GM12875 (cell line): ENCODE results near the gene SLC2A14.
"Not testable (repeated sequence)": the region's sequence is repeated elsewhere in the genome, so short reads cannot be mapped to it uniquely, and the experiment has no call there.

Source experiments
- H3K4me3 ChIP-seq: one replicate; pipeline ENCODE4 v1.5.1; 2011; ENCODE audit warnings: low read depth, low read length, control low read depth
- TF ChIP-seq, protein P1 (sequence below): IDR thresholded peaks from 2 replicates; pipeline ENCODE4 v1.5.1; 2011; ENCODE audit warnings: low read depth, mild to moderate bottlenecking, control low read depth, inconsistent platforms, low read length, moderate library complexity, borderline replicate concordance; ENCODE audit not compliant: insufficient read depth

The SLC2A14 gene

DNA sequence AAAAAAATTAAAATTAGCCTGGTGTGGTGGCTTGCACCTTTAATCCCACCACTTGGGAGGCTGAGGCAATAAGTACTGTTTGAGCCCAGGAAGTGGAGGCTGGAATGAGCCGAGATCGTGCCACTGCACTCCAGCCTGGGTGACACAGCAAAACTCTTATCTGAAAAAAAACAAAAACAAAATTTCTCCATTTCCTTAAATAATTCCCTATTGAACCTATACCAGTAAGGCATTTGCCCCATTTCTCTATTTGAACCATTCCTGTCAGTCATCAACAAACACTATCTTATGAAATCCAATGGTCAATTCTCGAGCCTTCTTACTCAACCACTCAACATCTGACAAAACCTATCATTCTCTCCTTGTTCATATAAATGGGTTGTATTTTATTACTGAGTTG, 14.7 kb downstream of the SLC2A14 start:
- no peak overlapping the region for H3K4me3 ChIP-seq
- TF ChIP-seq, protein P1, sequence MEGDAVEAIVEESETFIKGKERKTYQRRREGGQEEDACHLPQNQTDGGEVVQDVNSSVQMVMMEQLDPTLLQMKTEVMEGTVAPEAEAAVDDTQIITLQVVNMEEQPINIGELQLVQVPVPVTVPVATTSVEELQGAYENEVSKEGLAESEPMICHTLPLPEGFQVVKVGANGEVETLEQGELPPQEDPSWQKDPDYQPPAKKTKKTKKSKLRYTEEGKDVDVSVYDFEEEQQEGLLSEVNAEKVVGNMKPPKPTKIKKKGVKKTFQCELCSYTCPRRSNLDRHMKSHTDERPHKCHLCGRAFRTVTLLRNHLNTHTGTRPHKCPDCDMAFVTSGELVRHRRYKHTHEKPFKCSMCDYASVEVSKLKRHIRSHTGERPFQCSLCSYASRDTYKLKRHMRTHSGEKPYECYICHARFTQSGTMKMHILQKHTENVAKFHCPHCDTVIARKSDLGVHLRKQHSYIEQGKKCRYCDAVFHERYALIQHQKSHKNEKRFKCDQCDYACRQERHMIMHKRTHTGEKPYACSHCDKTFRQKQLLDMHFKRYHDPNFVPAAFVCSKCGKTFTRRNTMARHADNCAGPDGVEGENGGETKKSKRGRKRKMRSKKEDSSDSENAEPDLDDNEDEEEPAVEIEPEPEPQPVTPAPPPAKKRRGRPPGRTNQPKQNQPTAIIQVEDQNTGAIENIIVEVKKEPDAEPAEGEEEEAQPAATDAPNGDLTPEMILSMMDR, result no peak

DNA sequence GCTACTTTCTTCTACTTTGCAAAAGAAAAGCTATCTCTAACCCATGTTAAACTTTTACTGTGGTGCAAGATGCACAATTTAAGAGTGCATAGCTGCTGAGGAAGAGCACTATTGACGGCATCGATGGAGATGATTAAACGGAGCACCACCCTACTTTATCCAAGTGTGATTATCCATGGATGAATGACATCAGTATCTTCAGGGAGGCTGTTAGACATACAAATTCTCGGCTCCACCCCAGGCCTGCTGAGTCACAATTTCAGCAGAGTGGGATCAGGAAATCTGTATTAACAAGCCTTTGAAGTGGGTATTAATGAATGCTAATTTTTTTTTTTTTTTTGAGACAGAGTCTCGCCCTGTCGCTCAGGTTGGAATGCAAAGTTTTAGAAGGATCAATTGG, 16.2 kb downstream of the SLC2A14 start:
- TF ChIP-seq, protein P1, result no peak
- H3K4me3 ChIP-seq, result no peak overlapping the region

DNA sequence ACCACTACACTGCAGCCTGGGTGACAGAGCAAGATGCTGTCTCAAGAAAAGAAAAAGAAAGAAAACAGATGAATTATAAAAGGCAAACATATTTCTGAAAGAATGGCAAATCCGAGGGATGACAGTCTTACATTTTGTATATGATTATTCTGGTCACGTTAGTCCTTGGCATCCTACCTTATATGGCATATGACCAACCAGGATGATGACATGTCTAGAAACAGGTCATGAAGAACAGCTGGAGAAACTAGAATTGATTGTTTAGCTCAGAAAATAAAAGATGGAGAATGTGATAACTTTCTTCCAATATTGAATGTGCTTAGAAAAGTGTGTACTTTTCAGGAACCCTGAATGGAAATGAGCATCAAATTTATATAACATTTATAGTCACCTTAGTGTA, 19.2 kb downstream of the SLC2A14 start:
- TF ChIP-seq, protein P1, result no peak

DNA sequence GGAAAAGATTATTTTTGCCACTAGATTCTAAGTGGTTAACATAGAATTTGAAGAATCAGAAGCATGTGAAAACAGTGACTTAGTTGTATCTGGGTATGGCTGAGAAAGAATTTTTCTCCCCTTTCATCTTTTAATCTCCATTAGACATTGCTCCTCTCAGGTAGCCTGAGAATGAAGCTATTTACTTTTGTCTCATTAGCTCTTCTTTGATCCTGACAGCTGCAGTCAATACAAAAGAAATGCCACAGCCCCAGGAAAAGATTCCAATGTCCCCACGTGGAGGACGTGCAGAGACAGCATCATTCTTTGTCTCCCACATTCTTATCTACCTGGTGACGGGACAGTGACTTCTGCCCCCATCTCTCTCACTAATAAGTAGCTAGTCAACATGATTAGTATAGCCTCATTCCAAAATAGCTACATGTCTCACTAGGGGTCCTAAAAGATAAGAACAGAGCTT, 21.1 kb downstream of the SLC2A14 start:
- not testable (repeated sequence) for H3K4me3 ChIP-seq

More for the DNA sequence above, 19.2 kb downstream of the SLC2A14 start:
- H3K4me3 ChIP-seq, result no peak overlapping the region

DNA sequence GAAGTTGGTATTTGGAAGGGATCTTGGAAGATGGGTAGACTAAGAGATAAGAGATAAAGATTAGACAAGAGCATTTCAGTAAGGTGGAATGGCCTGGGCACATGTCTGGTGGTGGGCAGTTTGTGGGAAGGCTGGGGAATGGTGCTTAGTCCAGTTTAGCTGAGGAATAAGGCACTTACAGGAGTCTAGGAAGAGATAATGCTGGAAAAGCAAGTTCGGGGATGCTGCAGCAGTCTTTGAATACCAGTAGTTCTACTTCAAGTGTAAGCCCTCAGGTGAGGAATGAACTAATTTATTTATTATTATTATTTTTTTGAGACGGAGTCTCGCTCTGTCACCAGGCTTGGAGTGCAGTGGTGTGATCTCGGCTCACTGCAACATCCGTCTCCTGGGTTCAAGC, 22.6 kb downstream of the SLC2A14 start:
- not testable (repeated sequence) for H3K4me3 ChIP-seq

DNA sequence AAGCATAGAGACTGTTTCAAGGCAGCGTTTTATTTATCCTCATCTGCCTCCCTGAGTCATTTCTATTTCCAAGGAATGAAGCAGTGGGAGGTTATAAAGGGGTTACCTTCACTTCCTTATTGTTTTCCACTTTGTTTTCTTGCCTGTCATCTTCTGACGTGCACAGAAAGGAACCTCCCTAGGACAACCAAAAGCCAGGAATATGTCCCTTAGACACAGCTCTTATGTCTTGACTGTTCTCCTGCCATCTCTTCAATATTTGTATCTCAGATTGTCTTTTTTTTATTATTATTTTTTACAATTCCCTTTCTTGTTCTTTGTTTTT, 24.7 kb downstream of the SLC2A14 start:
- H3K4me3 ChIP-seq, result not testable (repeated sequence)

DNA sequence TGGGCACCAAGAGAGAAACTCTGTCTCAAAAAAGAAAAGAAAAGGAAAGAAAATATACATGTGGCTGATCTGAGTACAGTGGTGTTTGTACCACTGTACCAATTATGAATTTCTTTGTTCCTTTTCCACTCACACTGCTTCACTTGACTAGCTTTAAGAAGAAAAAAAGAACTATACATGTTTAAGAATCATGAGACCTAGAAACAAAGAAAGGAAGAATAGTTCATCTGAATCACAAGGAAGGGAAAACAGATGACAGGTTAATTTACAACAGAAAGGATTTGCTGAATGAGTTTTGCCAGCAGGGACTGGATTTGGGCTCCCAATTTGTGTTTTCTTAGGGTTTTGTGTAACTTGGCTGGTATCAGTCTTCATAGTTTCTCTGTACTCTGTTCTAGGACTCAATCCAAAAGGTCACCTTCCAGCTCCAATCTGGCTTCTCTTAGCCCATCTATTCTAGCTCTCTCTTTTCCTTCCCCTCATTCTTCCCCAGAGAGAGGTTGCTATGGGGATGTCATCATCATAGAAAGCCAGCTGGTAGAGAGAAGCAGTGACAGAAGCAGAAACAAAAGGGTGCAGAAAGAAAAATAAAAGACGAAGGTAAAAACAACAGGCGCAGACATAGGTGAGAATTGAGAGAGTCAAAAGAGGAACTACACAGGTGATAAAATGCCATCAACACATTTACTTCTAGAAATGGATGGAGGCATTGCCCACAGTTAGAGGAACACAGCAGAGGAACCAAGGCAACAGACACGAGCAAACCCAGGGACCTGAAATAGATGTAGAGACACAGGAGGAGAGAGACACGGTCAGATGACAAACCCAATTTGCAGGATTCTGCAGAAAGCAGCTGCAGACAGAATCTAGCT, 25.3 kb downstream of the SLC2A14 start:
- not testable (repeated sequence) for H3K4me3 ChIP-seq

DNA sequence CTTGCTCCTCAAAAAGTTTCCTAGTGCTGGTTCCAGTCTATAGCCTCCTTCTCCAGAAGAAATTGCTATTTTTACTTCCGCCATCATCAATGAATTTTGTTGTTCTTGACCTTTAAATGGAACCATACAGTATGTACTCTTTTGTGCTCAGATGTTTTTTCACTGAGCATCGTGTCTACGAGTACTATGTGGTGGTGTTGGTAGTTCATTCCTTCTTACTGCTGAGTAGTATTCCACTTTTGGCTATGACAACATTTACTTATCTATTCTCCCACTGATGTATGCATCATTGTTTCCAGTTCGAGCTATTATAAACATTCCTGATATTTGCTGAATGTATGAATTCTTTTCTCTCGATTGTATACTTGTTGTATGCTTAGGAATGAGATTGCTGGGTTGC, 28.6 kb downstream of the SLC2A14 start:
- H3K4me3 ChIP-seq, result no peak overlapping the region
- TF ChIP-seq, protein P1, result no peak

DNA sequence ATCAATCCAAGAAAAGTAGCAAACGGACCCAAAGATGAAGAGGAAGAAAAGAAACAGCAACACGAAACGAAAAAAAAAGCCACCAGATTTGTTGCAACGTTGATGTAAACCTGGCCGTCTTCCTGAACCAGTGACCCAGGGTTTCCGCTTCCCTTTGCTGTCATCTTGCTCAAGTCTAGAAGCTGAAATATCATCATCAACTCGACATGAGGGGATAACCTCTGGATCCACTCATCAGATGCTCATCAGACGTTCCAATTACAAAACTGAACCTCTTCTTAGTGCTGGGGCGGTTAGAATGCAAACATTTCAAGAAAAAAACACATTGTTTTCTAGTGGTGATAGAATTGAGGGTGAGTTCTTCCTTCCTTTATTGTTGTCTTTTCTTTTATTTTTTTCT, 29.1 kb downstream of the SLC2A14 start:
- H3K4me3 ChIP-seq, result not testable (repeated sequence)

DNA sequence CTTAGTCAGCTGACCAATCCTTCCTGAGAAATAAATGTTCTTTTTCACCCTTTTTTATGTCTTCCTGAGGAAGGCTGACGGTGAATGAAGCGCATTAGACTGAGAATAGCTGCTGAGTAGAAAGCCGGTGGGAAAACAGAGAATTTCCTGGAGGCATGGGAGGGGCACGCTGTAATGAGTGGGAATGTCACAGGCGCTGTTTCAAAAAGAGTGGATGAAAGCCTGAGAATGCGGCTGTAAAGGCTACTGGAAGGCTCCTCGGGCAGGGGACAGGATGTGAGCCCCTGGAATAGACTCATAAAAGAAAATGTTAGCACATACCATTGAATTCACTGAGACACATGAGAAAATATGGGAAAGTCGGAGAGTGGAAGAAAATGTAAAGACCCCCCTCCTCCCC, 29.6 kb downstream of the SLC2A14 start:
- not testable (repeated sequence) for H3K4me3 ChIP-seq

DNA sequence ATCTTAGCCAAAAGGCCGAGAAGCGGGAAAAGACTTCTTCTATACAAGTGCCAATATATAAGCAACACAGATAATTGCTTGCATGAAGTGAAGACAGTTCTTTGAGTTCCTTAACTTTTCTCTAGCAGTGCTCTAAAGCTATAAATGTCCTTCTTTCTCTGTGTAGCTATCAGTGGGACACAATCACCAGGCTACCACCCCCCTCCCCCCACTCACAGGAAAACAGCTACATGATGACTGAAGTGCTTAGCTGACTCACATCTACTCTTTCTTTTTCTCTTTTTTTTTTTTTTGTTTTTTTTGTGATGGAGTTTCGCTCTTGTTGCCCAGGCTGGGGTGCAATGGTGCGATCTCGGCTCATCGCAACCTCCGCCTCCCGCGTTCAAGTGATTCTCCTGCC, 30.3 kb downstream of the SLC2A14 start:
- H3K4me3 ChIP-seq, result not testable (repeated sequence)

DNA sequence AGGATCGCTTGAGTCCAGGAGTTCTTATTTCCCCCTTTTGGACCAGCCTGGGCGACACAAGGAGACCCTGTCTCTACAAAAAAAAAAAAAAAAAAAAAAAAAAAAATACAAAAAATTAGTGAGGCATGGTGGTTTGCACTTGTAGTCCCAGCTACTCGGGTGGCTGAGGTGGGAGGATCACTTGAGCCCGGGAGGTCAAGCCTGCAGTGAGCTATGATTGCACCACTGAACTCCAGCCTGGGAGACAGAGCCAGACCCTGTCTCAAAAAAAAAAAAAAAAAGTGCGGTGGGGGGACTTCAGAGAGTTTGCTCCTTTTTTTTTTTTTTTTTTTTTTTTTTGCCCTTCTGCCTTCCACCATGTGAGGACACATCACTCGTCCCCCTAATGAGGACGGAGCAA, 32.9 kb downstream of the SLC2A14 start:
- not testable (repeated sequence) for H3K4me3 ChIP-seq

DNA sequence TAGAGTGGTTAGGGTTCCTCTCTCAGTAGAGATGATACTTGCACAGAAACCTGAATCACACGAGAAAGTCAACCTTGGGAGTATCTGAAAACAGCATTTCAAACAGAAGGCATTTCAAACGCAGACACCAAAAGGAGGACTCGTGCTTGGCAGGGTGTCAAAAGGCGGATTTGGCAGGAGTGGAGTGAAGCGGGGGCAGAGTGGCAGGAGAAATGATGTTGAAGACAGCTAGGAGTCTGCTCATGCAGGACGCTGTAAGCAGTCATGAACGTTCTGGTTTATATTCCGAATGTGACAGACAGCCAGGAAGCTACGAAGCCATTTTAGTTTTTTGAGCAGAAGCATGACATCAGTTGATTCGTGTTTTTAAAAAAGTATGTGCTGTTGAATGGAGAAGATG, 33.5 kb downstream of the SLC2A14 start:
- not testable (repeated sequence) for H3K4me3 ChIP-seq
